CD4-positive, alpha-beta T cell treated with Interleukin-17A for 1 hour (primary cell): Measurements from ENCODE around the gene KIAA0753.

Experiments used
- DNase-seq: peaks from one replicate; pipeline ENCODE4 v3.0.0-alpha.2; 2020

KIAA0753 gene

GRCh38 chr17:6639586-6640535 is 650 bp downstream of the KIAA0753 start:
- no peak for DNase-seq

DNA sequence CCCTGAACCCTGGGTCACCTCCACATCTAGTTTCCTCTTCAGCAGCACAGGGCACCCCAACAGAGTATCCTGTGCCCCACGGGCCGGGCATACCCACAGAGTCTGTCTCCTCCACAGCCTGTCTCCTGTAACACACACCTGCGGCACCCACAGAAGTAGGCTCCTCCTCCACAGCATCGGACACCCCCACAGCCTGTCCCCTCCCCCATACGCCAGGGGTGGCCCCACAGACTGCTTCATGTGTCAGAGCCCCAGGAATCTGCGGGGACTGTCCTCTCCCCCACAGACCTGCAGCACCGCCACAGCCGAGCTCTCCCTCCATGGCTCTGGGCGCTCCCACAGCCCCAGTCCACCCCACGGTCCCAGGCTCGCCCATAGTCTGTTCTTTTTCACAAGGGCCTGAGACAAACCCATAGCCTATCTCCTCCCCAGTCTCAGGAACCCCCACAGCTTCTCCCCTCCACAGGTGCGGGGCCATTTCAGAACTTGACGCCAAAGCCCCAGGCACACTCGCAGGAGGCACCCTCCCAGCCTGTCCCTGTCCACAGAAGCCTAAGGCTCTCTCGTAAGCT is 1.4 kb downstream of the KIAA0753 start:
- no peak for DNase-seq

- DNase-seq = no peak
These were observed 2.2 kb downstream of the KIAA0753 start for GRCh38 chr17:6638046-6638908.

GRCh38 chr17:6637458-6637840 is 3.1 kb downstream of the KIAA0753 start:
- no peak for DNase-seq

DNA sequence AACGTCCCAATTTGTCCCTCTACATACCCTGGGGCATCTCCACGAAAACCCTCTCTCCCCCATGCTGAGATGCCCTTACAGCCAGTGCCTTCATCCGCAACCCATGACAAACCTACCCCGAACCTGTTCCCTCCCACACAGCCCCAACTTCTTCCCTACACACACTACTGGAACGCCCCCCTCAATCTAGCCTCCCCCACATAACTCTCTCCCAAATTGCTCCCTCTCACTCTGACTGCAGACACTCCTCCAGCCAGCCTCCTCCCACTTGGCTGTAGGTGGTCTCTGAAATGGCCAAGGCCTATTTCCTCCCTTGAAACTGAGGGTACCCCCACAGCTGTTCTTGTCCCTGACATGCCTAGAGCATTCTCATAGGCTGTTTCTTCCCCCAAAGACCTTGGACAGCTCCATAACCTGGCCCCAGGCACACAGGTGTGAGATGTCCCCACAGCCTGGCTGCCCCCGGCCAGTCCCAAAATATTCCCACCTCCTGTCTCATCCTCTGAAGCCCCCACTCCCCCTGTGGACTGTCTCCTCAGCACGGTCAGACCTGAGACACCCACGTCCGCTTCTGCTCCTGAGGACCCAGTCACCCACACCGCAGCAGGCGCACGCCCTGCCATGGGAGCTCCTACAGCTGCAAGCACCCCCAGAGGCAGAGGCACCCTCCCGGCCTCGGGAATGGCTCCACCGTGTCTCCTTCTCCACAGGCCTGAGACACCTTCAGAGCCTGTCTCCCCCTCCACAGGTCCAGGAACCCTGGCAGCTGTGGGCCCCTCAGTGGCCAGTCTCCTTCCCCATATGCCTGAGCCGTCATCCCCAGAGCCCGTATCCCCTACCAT is 3.7 kb downstream of the KIAA0753 start:
- DNase-seq = no peak

GRCh38 chr17:6636105-6636504 is 4.4 kb downstream of the KIAA0753 start:
- DNase-seq = no peak

GRCh38 chr17:6633263-6633662 is 7.2 kb downstream of the KIAA0753 start:
- no peak for DNase-seq

DNA sequence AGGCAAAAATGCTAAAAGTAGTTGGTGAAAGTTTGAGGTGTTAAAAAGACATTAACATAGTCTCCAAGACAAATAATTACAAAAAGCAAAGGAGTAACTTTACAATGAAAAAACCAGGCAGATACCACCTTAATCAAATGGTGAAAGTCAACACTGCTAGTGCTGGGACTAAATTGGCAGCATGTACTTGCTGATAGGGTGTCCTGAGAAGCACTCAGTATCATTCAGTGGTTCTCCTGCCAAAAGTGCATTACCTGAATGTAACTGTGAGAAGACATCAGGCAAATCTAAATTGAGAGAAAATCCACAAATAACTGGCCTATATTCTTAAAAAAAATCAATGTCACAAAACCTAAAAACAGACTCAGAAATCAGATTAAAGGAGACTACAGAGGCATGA is 8.0 kb downstream of the KIAA0753 start:
- DNase-seq = no peak

DNA sequence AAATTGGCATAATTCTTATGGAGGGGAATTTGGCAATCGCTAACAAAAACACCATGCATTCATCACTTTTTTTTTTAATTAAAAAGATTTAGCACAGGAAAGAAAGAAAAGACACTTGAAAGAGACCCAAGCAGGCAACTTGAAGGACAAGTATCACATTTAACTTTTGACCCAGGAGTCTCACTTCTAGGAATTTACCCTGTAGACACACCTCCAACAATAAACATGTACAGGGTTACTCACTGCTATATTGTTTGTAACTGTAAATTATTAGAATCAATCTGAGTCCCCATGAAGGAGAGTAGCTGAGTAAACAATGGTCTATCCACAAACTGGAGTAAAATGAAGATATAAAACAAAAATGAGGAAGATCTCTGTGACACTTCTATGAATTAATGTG is 10.1 kb downstream of the KIAA0753 start:
- DNase-seq = no peak

GRCh38 chr17:6627019-6627418 is 13.5 kb downstream of the KIAA0753 start:
- no peak for DNase-seq

DNA sequence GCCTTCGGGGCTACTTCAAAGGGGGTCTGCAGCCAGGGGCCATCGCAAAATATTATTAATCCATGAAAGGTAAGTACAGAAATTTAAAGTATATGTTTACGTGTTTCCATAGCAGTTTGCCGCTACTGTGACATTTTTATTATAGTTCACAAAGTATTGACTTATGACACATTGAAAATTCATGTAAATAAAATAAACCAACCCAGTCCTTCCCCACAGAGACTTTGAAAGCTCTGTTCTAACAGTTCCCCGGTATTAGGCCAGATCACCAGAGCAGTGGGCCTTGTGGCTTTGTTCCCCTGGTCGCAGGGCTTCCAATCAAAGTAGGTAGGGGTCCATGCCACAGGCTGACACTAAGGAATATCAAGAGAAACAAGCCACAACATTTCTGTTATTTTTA is 13.9 kb downstream of the KIAA0753 start:
- no peak for DNase-seq

GRCh38 chr17:6623941-6624340 is 16.6 kb downstream of the KIAA0753 start:
- no peak for DNase-seq

- DNase-seq = no peak
These were observed 29.3 kb downstream of the KIAA0753 start for GRCh38 chr17:6611231-6611630.

- no peak for DNase-seq
These were observed 30.5 kb downstream of the KIAA0753 start for GRCh38 chr17:6610011-6610410.

- no peak for DNase-seq
These were observed 32.2 kb downstream of the KIAA0753 start for GRCh38 chr17:6608321-6608720.

DNA sequence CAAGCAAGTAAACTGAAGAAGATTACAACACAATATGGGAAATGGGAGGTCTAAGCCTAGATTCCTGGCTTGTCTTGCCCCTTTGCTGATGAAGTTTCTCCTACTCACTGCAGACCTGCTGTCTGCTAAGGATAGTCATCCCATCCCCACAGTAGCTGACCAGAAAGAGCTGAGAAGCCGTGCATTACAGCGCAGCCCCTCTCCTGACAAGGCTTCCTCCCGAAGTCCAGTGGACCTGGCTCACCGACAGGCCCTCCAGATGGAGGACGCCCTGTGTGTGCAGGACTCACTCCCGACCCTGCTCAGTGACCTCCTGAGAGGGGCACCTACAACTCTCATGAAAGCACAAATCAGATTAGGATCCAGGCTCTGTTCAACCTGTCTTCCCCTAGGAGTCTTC is 35.4 kb downstream of the KIAA0753 start:
- DNase-seq = no peak

DNA sequence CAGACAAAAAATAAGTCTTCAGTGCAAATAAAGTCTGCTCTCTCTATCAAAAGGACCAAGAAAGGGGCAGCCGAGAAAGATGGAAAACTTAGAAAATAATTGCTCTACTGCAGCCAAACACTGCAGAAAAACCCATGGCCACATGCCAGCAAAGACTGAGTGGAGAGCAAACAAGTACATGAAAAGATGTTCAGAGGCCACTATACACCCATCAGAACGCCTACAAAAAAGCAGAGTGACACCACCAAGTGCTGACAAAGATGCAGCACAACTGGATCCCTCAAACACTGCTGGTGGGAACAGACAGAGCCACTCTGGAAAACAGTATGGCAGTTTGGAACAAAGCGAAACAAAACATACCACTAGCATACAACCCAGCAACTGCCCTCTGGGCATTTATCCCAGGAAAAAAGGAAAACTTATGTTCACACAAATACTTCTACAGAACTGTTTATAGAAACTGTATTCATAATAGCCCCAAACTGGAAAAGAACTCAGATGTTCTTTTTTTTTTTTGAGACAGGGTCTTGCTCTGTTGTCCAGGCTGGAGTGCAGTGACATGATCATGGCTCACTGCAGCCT is 36.7 kb downstream of the KIAA0753 start:
- DNase-seq = no peak

GRCh38 chr17:6602141-6602540 is 38.4 kb downstream of the KIAA0753 start:
- no peak for DNase-seq

GRCh38 chr17:6599364-6599763 is 41.1 kb downstream of the KIAA0753 start:
- no peak for DNase-seq

- no peak for DNase-seq
These were observed 42.8 kb downstream of the KIAA0753 start for GRCh38 chr17:6597727-6598126.

DNA sequence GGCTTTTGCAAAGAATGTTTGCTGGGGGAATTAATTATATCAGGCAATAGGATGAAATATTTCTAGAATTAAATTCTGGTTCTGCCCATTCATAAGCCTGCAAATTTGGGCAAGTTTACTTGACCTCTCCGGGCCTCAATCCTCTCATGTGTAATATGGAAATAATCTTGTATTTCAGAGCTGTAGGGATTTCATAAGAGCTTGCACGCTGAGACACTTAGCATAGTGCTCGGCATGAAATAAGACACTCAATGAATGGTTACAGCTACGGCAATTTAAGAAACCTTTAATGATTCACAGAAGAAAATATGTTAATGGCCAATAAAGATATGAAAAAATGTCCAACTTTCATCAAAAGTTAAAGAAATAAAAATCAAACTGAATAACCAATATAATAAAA is 43.6 kb downstream of the KIAA0753 start:
- no peak for DNase-seq

DNA sequence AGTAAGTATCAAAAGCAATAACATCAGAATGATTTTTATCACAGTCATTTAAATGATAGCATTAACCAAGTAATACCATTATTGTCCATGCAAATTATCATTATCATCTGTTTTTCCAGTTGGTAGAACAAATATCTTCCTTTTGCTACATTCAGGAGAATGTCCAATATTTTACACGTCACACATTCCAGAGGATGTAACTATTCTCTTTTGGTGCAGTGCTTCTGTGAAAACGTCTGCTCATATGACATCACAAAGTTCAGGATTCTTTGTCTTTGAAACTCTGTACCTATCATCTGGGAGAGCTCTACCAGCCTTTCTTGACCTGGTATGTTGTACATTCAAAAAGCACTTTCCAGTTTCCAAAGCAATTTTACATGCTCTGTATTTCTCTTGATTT is 44.0 kb downstream of the KIAA0753 start:
- no peak for DNase-seq
